HG03439 (cell line): Measurements from ENCODE around the gene AKAP6.

Experiments
- ATAC-seq: cut with Tn5 transposase; IDR thresholded peaks from one replicate; pipeline ENCODE4 v1.9.1; 2021; ENCODE audit warnings: mild to moderate bottlenecking, moderate library complexity; ENCODE audit not compliant: unreplicated experiment

AKAP6 gene

GRCh38 chr14:32650030-32650429 lies 320.9 kb downstream of the AKAP6 start:
- no peak for ATAC-seq

- ATAC-seq: no peak
These were observed 321.6 kb downstream of the AKAP6 start for GRCh38 chr14:32650665-32651064.

- ATAC-seq: no peak
These were observed 325.0 kb downstream of the AKAP6 start for GRCh38 chr14:32654106-32654505.

GRCh38 chr14:32656601-32657000 lies 327.5 kb downstream of the AKAP6 start:
- ATAC-seq: no peak

- ATAC-seq: no peak
These were observed 328.0 kb downstream of the AKAP6 start for GRCh38 chr14:32657081-32657480.

GRCh38 chr14:32661216-32661615 lies 332.1 kb downstream of the AKAP6 start:
- ATAC-seq: no peak

GRCh38 chr14:32662211-32662610 lies 333.1 kb downstream of the AKAP6 start:
- no peak for ATAC-seq

GRCh38 chr14:32666308-32666707 lies 337.2 kb downstream of the AKAP6 start:
- no peak for ATAC-seq

- ATAC-seq: no peak
These were observed 338.2 kb downstream of the AKAP6 start for GRCh38 chr14:32667287-32667686.

- no peak for ATAC-seq
These were observed 338.7 kb downstream of the AKAP6 start for GRCh38 chr14:32667791-32668190.

- no peak for ATAC-seq
These were observed 340.3 kb downstream of the AKAP6 start for GRCh38 chr14:32669391-32669790.

GRCh38 chr14:32675433-32675832 lies 346.3 kb downstream of the AKAP6 start:
- no peak for ATAC-seq

- no peak for ATAC-seq
These were observed 348.2 kb downstream of the AKAP6 start for GRCh38 chr14:32677129-32677780.

GRCh38 chr14:32678088-32678487 lies 349.0 kb downstream of the AKAP6 start:
- no peak for ATAC-seq

- no peak for ATAC-seq
These were observed 351.0 kb downstream of the AKAP6 start for GRCh38 chr14:32679927-32680612.

- ATAC-seq: no peak
These were observed 352.5 kb downstream of the AKAP6 start for GRCh38 chr14:32681598-32681997.

- no peak for ATAC-seq
These were observed 353.1 kb downstream of the AKAP6 start for GRCh38 chr14:32682214-32682613.

- ATAC-seq: no peak
These were observed 354.6 kb downstream of the AKAP6 start for GRCh38 chr14:32683679-32684078.

- no peak for ATAC-seq
These were observed 359.8 kb downstream of the AKAP6 start for GRCh38 chr14:32688941-32689340.

GRCh38 chr14:32692441-32692840 lies 363.3 kb downstream of the AKAP6 start:
- ATAC-seq: no peak

- no peak for ATAC-seq
These were observed 364.0 kb downstream of the AKAP6 start for GRCh38 chr14:32693114-32693513.

- no peak for ATAC-seq
These were observed 365.8 kb downstream of the AKAP6 start for GRCh38 chr14:32694795-32695449.
